GM18499 (cell line): ENCODE measurements around the gene PYROXD2.
"Not testable (repeated sequence)": the region's sequence is repeated elsewhere in the genome, so short reads cannot be mapped to it uniquely, and the experiment has no call there.

Experiments used
- ATAC-seq: cut with Tn5 transposase; IDR thresholded peaks from one replicate; pipeline ENCODE4 v1.9.1; 2021; ENCODE audit warnings: moderate number of reproducible peaks; ENCODE audit not compliant: insufficient read depth, unreplicated experiment

PYROXD2 gene

GRCh38 chr10:98370831-98371820, 43.9 kb downstream of the PYROXD2 start:
- ATAC-seq: no peak

- ATAC-seq: no peak
Measured at GRCh38 chr10:98369801-98370200, 45.2 kb downstream of the PYROXD2 start.

GRCh38 chr10:98368644-98369043, 46.3 kb downstream of the PYROXD2 start:
- ATAC-seq: no peak

- ATAC-seq: no peak
Measured at GRCh38 chr10:98367604-98368451, 47.2 kb downstream of the PYROXD2 start.

GRCh38 chr10:98366062-98366530, 48.9 kb downstream of the PYROXD2 start:
- no peak for ATAC-seq

- no peak for ATAC-seq
Measured at GRCh38 chr10:98365406-98366061, 49.4 kb downstream of the PYROXD2 start.

GRCh38 chr10:98364432-98365102, 50.4 kb downstream of the PYROXD2 start:
- ATAC-seq: no peak

GRCh38 chr10:98363220-98363619, 51.8 kb downstream of the PYROXD2 start:
- no peak for ATAC-seq

GRCh38 chr10:98361131-98362025, 53.6 kb downstream of the PYROXD2 start:
- no peak for ATAC-seq

GRCh38 chr10:98357194-98357822, 57.7 kb downstream of the PYROXD2 start:
- ATAC-seq: no peak

GRCh38 chr10:98354491-98354890, 60.5 kb downstream of the PYROXD2 start:
- no peak for ATAC-seq

GRCh38 chr10:98353170-98353569, 61.8 kb downstream of the PYROXD2 start:
- ATAC-seq: no peak

- ATAC-seq: no peak
Measured at GRCh38 chr10:98351831-98352402, 63.1 kb downstream of the PYROXD2 start.

- ATAC-seq: peak; percentile 57
Measured at GRCh38 chr10:98349508-98349922, 65.5 kb downstream of the PYROXD2 start.

GRCh38 chr10:98346847-98347246, 68.1 kb downstream of the PYROXD2 start:
- ATAC-seq: no peak

- ATAC-seq: no peak
Measured at GRCh38 chr10:98344589-98345038, 70.4 kb downstream of the PYROXD2 start.

- not testable (repeated sequence) for ATAC-seq
Measured at GRCh38 chr10:98341701-98342100, 73.3 kb downstream of the PYROXD2 start.

GRCh38 chr10:98340940-98341310, 74.1 kb downstream of the PYROXD2 start:
- ATAC-seq: no peak
